H9 (cell line): Measurements from ENCODE around the gene TRPM5. TPM values are rescaled to one million over a fixed set of nuclear protein-coding genes. Genes with fewer than 3 reads are reported as not detected.

Experiments
- DNase-seq: peaks from one replicate; pipeline ENCODE4 v3.0.0-alpha.2; 2017
- H2AFZ ChIP-seq: one replicate; pipeline ENCODE4 v1.6.1; 2013; ENCODE audit warnings: mild to moderate bottlenecking, low read length, control low read depth, moderate library complexity
- H2AK5ac ChIP-seq: 2 replicates; pipeline ENCODE4 v1.6.1; 2013; ENCODE audit warnings: low read length, control low read depth, mixed read lengths; ENCODE audit not compliant: insufficient read length
- H2BK120ac ChIP-seq: one replicate; pipeline ENCODE4 v1.6.1; 2013; ENCODE audit warnings: low read depth, mild to moderate bottlenecking, low read length, control low read depth, inconsistent platforms; ENCODE audit not compliant: poor library complexity, severe bottlenecking
- H2BK12ac ChIP-seq: 2 replicates; pipeline ENCODE4 v1.6.1; 2013; ENCODE audit warnings: low read length, control low read depth, mixed read lengths, low read depth; ENCODE audit not compliant: insufficient read length
- H2BK15ac ChIP-seq: 2 replicates; pipeline ENCODE4 v1.6.1; 2013; ENCODE audit warnings: low read depth, low read length, control low read depth
- H2BK20ac ChIP-seq: one replicate; pipeline ENCODE4 v1.6.1; 2013; ENCODE audit warnings: low read depth, mild to moderate bottlenecking, low read length, control low read depth, inconsistent platforms; ENCODE audit not compliant: poor library complexity, severe bottlenecking
- H2BK5ac ChIP-seq: 2 replicates; pipeline ENCODE4 v1.6.1; 2013; ENCODE audit warnings: low read length, control low read depth, mixed read lengths; ENCODE audit not compliant: insufficient read length
- H3K14ac ChIP-seq: 2 replicates; pipeline ENCODE4 v1.6.1; 2013; ENCODE audit warnings: low read length, control low read depth; ENCODE audit not compliant: insufficient read depth
- H3K18ac ChIP-seq: 2 replicates; pipeline ENCODE4 v1.6.1; 2013; ENCODE audit warnings: low read depth, mild to moderate bottlenecking, mixed read lengths, low read length, control low read depth; ENCODE audit not compliant: insufficient read length
- H3K23ac ChIP-seq: 2 replicates; pipeline ENCODE4 v1.6.1; 2013; ENCODE audit warnings: low read length, control low read depth, mixed read lengths, low read depth; ENCODE audit not compliant: insufficient read length
- H3K23me2 ChIP-seq: 2 replicates; pipeline ENCODE4 v1.6.1; 2013; ENCODE audit warnings: low read depth, mild to moderate bottlenecking, mixed read lengths, low read length, control low read depth; ENCODE audit not compliant: insufficient read length, poor library complexity, severe bottlenecking
- H3K27ac ChIP-seq: 2 replicates; pipeline ENCODE4 v1.5.1; 2013; ENCODE audit warnings: low read length, control low read depth, mixed read lengths, low read depth; ENCODE audit not compliant: insufficient read length
- H3K27me3 ChIP-seq: 2 replicates; pipeline ENCODE4 v1.6.1; 2013; ENCODE audit warnings: low read length, control low read depth, inconsistent platforms; ENCODE audit not compliant: insufficient read depth
- H3K4ac ChIP-seq: 2 replicates; pipeline ENCODE4 v1.6.1; 2013; ENCODE audit warnings: low read depth, mild to moderate bottlenecking, control low read depth, inconsistent platforms, low read length, moderate library complexity
- H3K4me1 ChIP-seq: 2 replicates; pipeline ENCODE4 v1.6.1; 2013; ENCODE audit warnings: low read length, control low read depth, inconsistent platforms; ENCODE audit not compliant: insufficient read depth
- H3K4me2 ChIP-seq: 2 replicates; pipeline ENCODE4 v1.6.1; 2013; ENCODE audit warnings: low read length, control low read depth, mixed read lengths; ENCODE audit not compliant: insufficient read length, insufficient read depth
- H3K56ac ChIP-seq: 2 replicates; pipeline ENCODE4 v1.6.1; 2013; ENCODE audit warnings: low read depth, mild to moderate bottlenecking, mixed read lengths, low read length, control low read depth; ENCODE audit not compliant: insufficient read length
- H3K79me1 ChIP-seq: 2 replicates; pipeline ENCODE4 v1.6.1; 2013; ENCODE audit warnings: low read depth, mild to moderate bottlenecking, moderate library complexity, low read length, control low read depth, inconsistent platforms; ENCODE audit not compliant: insufficient read depth, poor library complexity, severe bottlenecking
- H3K79me2 ChIP-seq: 2 replicates; pipeline ENCODE4 v1.6.1; 2013; ENCODE audit warnings: low read length, control low read depth, inconsistent platforms; ENCODE audit not compliant: insufficient read depth
- H3K9ac ChIP-seq: 2 replicates; pipeline ENCODE4 v1.6.1; 2013; ENCODE audit warnings: low read length, control low read depth, mixed read lengths; ENCODE audit not compliant: insufficient read length; ENCODE audit errors: extremely low read depth
- H3K9me3 ChIP-seq: one replicate; pipeline ENCODE4 v1.6.1; 2013; ENCODE audit warnings: low read depth, low read length, inconsistent platforms; ENCODE audit not compliant: control insufficient read depth
- H3T11ph ChIP-seq: one replicate; pipeline ENCODE4 v1.6.1; 2013; ENCODE audit warnings: mild to moderate bottlenecking, low read length, control low read depth, inconsistent platforms
- H4K20me1 ChIP-seq: one replicate; pipeline ENCODE4 v1.6.1; 2013; ENCODE audit not compliant: control insufficient read depth, insufficient read length, insufficient read depth
- H4K5ac ChIP-seq: 2 replicates; pipeline ENCODE4 v1.6.1; 2013; ENCODE audit warnings: low read depth, mild to moderate bottlenecking, mixed read lengths, low read length, control low read depth; ENCODE audit not compliant: insufficient read length
- H4K8ac ChIP-seq: replicated peaks from 2 replicates; pipeline ENCODE4 v1.6.1; 2013; ENCODE audit warnings: low read length, control low read depth, mixed read lengths, low read depth; ENCODE audit not compliant: insufficient read length
- H4K91ac ChIP-seq: 2 replicates; pipeline ENCODE4 v1.6.1; 2013; ENCODE audit warnings: low read depth, mild to moderate bottlenecking, moderate library complexity, mixed read lengths, low read length, control low read depth; ENCODE audit not compliant: insufficient read length
- H3K27ac Mint-ChIP-seq, 3 experiments: 2 replicates in 2 of 3; 3 replicates in 1 of 3; pipeline ENCODE4 v1.8.0; 2020 to 2021; ENCODE audit warnings: mixed read lengths in 3 of 3, mild to moderate bottlenecking in 1 of 3, moderate library complexity in 1 of 3
- H3K27me3 Mint-ChIP-seq: 2 replicates; pipeline ENCODE4 v1.8.0; 2021; ENCODE audit warnings: low read depth, mild to moderate bottlenecking, moderate library complexity, mixed read lengths
- H3K36me3 Mint-ChIP-seq, 3 experiments: 2 replicates in 2 of 3; 3 replicates in 1 of 3; pipeline ENCODE4 v1.8.0; 2020 to 2021; ENCODE audit warnings: low read depth in 3 of 3, mixed read lengths in 3 of 3; ENCODE audit not compliant: insufficient read depth in 1 of 3
- H3K4me1 Mint-ChIP-seq, 2 experiments: 2 replicates each; pipeline ENCODE4 v1.8.0; 2020; ENCODE audit warnings: mixed read lengths in 2 of 2
- H3K4me3 Mint-ChIP-seq, 2 experiments: 2 replicates in 1 of 2; 3 replicates in 1 of 2; pipeline ENCODE4 v1.8.0; 2020 to 2021; ENCODE audit warnings: mild to moderate bottlenecking in 2 of 2, mixed read lengths in 2 of 2, moderate library complexity in 1 of 2
- H3K9me3 Mint-ChIP-seq, 2 experiments: 2 replicates in 1 of 2; 3 replicates in 1 of 2; pipeline ENCODE4 v1.8.0; 2020; ENCODE audit warnings: mild to moderate bottlenecking in 2 of 2, mixed read lengths in 2 of 2, moderate library complexity in 1 of 2
- WGBS: extraction: QIAGEN DNeasy Blood & Tissue Kit; methylation state at CpG from one replicate; pipeline ENCODE4 v1.1.7; 2013; ENCODE audit warnings: missing lambda C conversion rate, low lambda C conversion rate, mixed read lengths; ENCODE audit not compliant: insufficient read length; ENCODE audit errors: extremely low coverage; 5-methylcytosine and 5-hydroxymethylcytosine counted together
- total RNA-seq: library from RNA; stranded (reverse); gene quantifications from 2 replicates; pipeline ENCODE4 v1.2.1, GENCODE V29; 2021
- TF ChIP-seq, protein P1 (sequence below): fragments of 200-600 bp; sonication (generic); conservative IDR thresholded peaks from 3 replicates; pipeline ENCODE4 v1.8.0; 2021; ENCODE audit warnings: antibody characterized with exemption, mild to moderate bottlenecking

TRPM5 gene
- total RNA-seq, 1 experiment from 2014 or later: 0.09 TPM

DNA sequence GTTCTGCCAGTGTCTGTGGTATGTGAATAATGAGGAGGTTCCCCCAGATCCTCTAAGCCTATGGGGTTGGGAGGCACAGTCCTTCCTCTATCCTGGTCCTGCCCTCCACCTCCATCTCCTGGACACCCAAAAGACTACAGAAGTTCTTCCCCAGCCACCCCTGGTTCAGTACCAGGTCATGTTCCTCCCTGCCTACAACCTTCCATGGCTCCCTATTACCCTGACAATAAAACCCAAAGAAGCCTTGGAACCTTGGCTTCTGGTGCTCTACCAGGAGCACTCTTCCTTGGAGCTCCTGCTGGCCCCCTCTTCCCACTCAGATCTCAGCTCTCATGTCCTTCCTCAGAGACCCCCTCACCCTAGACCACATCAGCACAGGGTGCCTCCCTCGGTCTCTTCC, 12.9 kb downstream of the TRPM5 start:
- Histone ChIP-seq H3K23ac (no peak overlapping the region), H2BK12ac (no peak overlapping the region), H3K4me1 (no peaks in the 10 kb centered on the region), H2AFZ (no peak overlapping the region), H2BK20ac (no peak overlapping the region), H3K4me2 (no peak overlapping the region), H3K23me2 (no peaks in the 10 kb centered on the region), H3K79me1 (no peaks in the 10 kb centered on the region), H3T11ph (no peak overlapping the region), H2BK5ac (no peak overlapping the region), H3K56ac (no peak overlapping the region), H3K14ac (no peak overlapping the region), H3K9me3 (no peaks in the 10 kb centered on the region), H2BK120ac (no peak overlapping the region), H3K27ac (no peak overlapping the region), H4K91ac (no peak overlapping the region), H4K20me1 (no peaks in the 10 kb centered on the region), H3K4ac (no peak overlapping the region), H3K18ac (no peak overlapping the region), H4K8ac (no peak overlapping the region), H2BK15ac (no peak overlapping the region), H3K79me2 (no peaks in the 10 kb centered on the region), H3K9ac (no peak overlapping the region), H3K27me3 (no peaks in the 10 kb centered on the region; the same call in 1 of the 2 replicates), H2AK5ac (no peak overlapping the region), H4K5ac (no peak overlapping the region)
- Mint-ChIP-seq H3K27me3 (peaks cover 14% of the 10 kb centered on the region), H3K27ac (no peak overlapping the region; a peak in 1 of 7 replicates), H3K36me3 (no peaks in the 10 kb centered on the region), H3K4me3 (no peak overlapping the region), H3K9me3 (no peaks in the 10 kb centered on the region; a peak in 1 of 5 replicates), H3K4me1 (no peaks in the 10 kb centered on the region)
- no CpG with 5 or more reads among the region's 1 CpG for WGBS
- TF ChIP-seq, protein P1, sequence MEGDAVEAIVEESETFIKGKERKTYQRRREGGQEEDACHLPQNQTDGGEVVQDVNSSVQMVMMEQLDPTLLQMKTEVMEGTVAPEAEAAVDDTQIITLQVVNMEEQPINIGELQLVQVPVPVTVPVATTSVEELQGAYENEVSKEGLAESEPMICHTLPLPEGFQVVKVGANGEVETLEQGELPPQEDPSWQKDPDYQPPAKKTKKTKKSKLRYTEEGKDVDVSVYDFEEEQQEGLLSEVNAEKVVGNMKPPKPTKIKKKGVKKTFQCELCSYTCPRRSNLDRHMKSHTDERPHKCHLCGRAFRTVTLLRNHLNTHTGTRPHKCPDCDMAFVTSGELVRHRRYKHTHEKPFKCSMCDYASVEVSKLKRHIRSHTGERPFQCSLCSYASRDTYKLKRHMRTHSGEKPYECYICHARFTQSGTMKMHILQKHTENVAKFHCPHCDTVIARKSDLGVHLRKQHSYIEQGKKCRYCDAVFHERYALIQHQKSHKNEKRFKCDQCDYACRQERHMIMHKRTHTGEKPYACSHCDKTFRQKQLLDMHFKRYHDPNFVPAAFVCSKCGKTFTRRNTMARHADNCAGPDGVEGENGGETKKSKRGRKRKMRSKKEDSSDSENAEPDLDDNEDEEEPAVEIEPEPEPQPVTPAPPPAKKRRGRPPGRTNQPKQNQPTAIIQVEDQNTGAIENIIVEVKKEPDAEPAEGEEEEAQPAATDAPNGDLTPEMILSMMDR: no peak
- no peak for DNase-seq
